GM23248 (cell line): ENCODE results near the gene AK9.

Experiments
- EZH2 ChIP-seq: fragments of 200-600 bp; sonication (generic); IDR thresholded peaks from 2 replicates; pipeline ENCODE4 v1.6.1; 2018; ENCODE audit warnings: antibody characterized with exemption, mild to moderate bottlenecking; ENCODE audit not compliant: insufficient read depth, poor library complexity, severe bottlenecking
- EZH2phosphoT487 ChIP-seq: fragments of 200-600 bp; sonication (generic); IDR thresholded peaks from 2 replicates; pipeline ENCODE4 v1.6.1; 2018; ENCODE audit warnings: antibody characterized with exemption, moderate library complexity, mild to moderate bottlenecking, low read depth; ENCODE audit not compliant: insufficient read depth

DNA sequence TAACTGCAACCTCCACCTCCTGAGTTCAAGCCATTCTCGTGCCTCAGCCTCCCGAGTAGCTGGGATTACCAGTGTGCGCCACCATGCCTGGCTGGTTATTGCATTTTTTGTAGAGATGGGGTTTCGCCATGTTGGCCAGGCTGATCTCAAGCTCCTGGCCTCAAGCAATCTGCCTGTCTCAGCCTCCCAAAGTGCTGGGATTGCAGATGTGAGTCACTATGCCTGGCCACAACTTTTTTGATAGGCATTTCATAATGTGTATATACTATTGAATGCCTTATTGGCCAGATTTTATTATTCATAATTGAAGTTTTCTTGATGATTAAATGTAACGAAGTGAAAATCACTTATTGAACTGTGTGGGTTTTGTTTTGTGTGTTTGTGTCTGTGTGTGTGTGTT, 28.0 kb upstream of the AK9 start:
- no peak for TF ChIP-seq EZH2
- no peak for TF ChIP-seq EZH2phosphoT487
